ENCODE results near the gene ZNF174. TPM values are rescaled to one million over a fixed set of nuclear protein-coding genes. Genes with fewer than 3 reads are reported as not detected.
A peak's percentile ranks its signal among the peaks of the same experiment; 100 is the strongest.

The ZNF174 gene
- total RNA-seq, 1 donor from 2014 or later: 13.7 TPM

DNA sequence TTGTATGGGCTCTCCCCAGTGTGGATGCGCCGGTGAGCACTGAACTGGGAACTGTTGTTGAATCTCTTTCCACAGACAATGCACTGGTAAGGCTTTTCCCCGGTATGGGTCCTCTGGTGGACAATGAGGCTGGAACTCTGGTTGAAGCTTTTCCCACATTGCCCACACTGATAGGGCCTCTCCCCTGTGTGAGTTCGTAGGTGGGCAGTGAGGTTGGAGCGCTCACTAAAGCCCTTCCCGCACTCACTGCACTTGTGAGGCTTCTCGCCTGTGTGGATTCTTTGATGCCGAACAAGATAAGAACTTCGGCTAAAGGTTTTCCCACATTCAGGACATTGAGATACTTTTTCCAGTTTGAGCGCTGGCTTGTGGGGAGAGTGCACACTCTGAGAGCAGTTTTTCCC lies 18.0 kb upstream of the ZNF174 start:
- no peak overlapping the region for H3K27ac Mint-ChIP-seq (ENCODE audit: unreplicated experiment)
- peaks cover 47% of the 10 kb centered on the region for H3K9me3 Mint-ChIP-seq (ENCODE audit: unreplicated experiment)
- H3K27me3 Mint-ChIP-seq (ENCODE audit: unreplicated experiment): no peaks in the 10 kb centered on the region
- TF ChIP-seq, protein P1, sequence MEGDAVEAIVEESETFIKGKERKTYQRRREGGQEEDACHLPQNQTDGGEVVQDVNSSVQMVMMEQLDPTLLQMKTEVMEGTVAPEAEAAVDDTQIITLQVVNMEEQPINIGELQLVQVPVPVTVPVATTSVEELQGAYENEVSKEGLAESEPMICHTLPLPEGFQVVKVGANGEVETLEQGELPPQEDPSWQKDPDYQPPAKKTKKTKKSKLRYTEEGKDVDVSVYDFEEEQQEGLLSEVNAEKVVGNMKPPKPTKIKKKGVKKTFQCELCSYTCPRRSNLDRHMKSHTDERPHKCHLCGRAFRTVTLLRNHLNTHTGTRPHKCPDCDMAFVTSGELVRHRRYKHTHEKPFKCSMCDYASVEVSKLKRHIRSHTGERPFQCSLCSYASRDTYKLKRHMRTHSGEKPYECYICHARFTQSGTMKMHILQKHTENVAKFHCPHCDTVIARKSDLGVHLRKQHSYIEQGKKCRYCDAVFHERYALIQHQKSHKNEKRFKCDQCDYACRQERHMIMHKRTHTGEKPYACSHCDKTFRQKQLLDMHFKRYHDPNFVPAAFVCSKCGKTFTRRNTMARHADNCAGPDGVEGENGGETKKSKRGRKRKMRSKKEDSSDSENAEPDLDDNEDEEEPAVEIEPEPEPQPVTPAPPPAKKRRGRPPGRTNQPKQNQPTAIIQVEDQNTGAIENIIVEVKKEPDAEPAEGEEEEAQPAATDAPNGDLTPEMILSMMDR (IDR thresholded peaks at IDR 0.05): no peak
- no peak for DNase-seq (ENCODE audit: extremely low spot score, unreplicated experiment)
- no peak overlapping the region for H3K4me3 Mint-ChIP-seq (ENCODE audit: unreplicated experiment)
- H3K36me3 Mint-ChIP-seq (ENCODE audit: unreplicated experiment): peaks cover 73% of the 10 kb centered on the region
- H3K4me1 Mint-ChIP-seq (ENCODE audit: unreplicated experiment): no peaks in the 10 kb centered on the region

DNA sequence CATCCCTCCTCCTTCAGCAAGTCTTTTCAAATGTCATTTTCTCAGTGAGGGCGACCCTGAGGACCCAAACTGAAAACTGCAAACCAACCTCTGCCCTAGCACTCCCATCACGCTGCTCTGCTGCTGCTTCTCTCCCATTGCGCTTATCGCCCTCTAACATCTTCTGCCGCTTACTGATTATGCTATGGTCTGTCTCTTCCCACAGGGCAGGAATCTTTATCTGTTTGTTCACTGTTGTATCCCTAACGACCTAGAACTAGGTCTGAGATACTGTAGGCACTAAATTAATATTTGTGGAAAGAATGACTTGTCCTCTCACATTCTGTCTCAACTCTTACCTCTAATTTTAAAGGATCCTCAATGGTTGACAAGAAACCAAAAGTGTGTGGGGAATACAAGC lies 12.7 kb upstream of the ZNF174 start:
- TF ChIP-seq, protein P1 (IDR thresholded peaks at IDR 0.05): no peak
- Mint-ChIP-seq H3K4me1 (ENCODE audit: unreplicated experiment) (no peaks in the 10 kb centered on the region), H3K9me3 (ENCODE audit: unreplicated experiment) (peaks cover 35% of the 10 kb centered on the region), H3K27me3 (ENCODE audit: unreplicated experiment) (no peaks in the 10 kb centered on the region), H3K36me3 (ENCODE audit: unreplicated experiment) (peaks cover 84% of the 10 kb centered on the region), H3K4me3 (ENCODE audit: unreplicated experiment) (no peak overlapping the region), H3K27ac (ENCODE audit: unreplicated experiment) (no peak overlapping the region)
- no peak for DNase-seq (ENCODE audit: extremely low spot score, unreplicated experiment)

DNA sequence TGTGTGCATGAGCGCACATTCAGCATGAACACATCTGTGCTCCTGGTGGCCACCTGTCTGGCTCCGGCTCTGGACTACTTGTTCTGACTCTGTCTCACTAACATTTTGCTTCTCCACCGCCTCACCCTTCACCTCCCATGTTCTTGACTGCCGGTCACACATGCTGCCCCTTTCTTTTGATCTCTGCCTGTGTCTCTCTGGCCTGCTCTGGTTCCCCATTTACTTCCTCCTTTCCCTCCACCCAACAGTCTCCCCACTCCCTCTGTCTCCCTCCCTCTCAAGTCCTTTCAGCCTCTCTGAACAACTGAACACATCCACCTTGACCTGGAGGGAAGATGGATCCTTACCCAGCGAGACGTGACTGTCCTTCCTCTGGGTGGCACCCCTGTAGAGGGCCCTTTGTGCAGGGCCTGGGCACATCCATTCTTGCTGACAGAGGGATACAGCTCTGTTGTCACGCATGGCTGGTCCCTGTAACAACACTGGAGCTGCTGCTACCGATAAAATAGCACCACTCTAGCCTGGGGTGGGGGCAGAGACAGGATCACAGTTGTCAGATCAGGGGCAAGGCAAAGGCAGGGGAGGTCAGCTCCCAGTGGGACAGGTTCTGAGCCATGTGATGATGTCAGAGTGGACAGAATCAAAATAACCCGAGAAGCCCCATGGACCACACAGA lies 11.2 kb upstream of the ZNF174 start:
- H3K4me3 Mint-ChIP-seq (ENCODE audit: unreplicated experiment): no peak overlapping the region
- H3K4me1 Mint-ChIP-seq (ENCODE audit: unreplicated experiment): no peaks in the 10 kb centered on the region
- H3K27me3 Mint-ChIP-seq (ENCODE audit: unreplicated experiment): no peaks in the 10 kb centered on the region
- peaks cover 84% of the 10 kb centered on the region for H3K36me3 Mint-ChIP-seq (ENCODE audit: unreplicated experiment)
- peaks cover 35% of the 10 kb centered on the region for H3K9me3 Mint-ChIP-seq (ENCODE audit: unreplicated experiment)
- no peak for DNase-seq (ENCODE audit: extremely low spot score, unreplicated experiment)
- TF ChIP-seq, protein P1 (IDR thresholded peaks at IDR 0.05): no peak
- no peak overlapping the region for H3K27ac Mint-ChIP-seq (ENCODE audit: unreplicated experiment)

DNA sequence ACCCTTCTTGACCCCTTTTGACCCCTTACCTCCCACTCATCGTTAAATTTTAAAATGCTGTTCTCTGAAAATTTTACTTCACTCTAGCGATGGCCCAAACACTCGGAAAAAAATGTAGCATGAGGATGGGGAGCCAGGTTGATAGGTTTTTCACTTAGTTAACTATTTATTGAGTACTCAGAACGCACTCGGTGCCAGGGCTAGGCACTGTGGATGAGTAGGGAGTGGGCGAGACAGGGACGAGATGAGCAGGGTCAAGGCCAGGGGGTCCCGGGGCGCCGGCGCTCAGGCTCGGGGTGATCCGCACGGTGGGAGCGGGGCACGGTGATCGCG lies 603 bp upstream of the ZNF174 start:
- Mint-ChIP-seq H3K9me3 (ENCODE audit: unreplicated experiment) (peaks cover 23% of the 10 kb centered on the region), H3K36me3 (ENCODE audit: unreplicated experiment) (peaks cover 57% of the 10 kb centered on the region), H3K4me3 (ENCODE audit: unreplicated experiment) (peak overlapping the region; percentile 88), H3K27ac (ENCODE audit: unreplicated experiment) (peak overlapping the region; percentile 85), H3K27me3 (ENCODE audit: unreplicated experiment) (no peaks in the 10 kb centered on the region), H3K4me1 (ENCODE audit: unreplicated experiment) (peaks cover 14% of the 10 kb centered on the region)
- DNase-seq (ENCODE audit: extremely low spot score, unreplicated experiment): no peak
- TF ChIP-seq, protein P1 (IDR thresholded peaks at IDR 0.05): no peak

DNA sequence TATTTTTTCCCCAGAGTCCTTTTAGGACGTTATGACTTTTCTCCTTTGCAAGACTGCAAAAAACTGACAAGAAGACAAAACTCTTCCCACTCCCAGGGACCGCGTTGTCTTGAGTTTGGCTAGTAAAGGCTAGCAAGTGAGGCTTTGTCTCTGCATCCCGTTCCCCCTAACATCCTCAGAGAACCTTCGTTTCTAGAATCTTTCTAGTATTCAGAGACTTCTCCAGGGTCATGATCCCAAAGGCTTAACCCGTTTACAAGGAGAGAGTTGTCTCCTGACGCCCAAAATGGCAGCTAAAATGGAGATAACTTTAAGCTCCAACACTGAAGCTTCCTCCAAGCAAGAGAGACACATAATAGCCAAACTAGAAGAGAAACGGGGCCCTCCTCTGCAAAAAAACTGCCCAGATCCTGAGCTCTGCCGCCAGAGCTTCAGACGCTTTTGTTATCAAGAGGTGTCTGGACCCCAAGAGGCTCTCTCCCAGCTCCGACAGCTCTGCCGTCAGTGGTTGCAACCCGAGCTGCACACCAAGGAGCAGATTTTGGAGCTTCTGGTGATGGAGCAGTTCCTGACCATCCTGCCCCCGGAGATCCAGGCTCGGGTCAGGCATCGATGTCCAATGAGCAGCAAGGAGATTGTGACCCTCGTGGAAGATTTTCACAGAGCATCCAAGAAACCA lies 843 bp downstream of the ZNF174 start:
- peaks cover 56% of the 10 kb centered on the region for H3K36me3 Mint-ChIP-seq (ENCODE audit: unreplicated experiment)
- H3K4me1 Mint-ChIP-seq (ENCODE audit: unreplicated experiment): peaks cover 14% of the 10 kb centered on the region
- H3K27ac Mint-ChIP-seq (ENCODE audit: unreplicated experiment): peak overlapping the region; percentile 84
- no peaks in the 10 kb centered on the region for H3K27me3 Mint-ChIP-seq (ENCODE audit: unreplicated experiment)
- TF ChIP-seq, protein P1 (IDR thresholded peaks at IDR 0.05): no peak
- H3K9me3 Mint-ChIP-seq (ENCODE audit: unreplicated experiment): peaks cover 25% of the 10 kb centered on the region
- no peak for DNase-seq (ENCODE audit: extremely low spot score, unreplicated experiment)
- H3K4me3 Mint-ChIP-seq (ENCODE audit: unreplicated experiment): peak overlapping the region; percentile 88

All from osteocyte (in vitro differentiated cells).